DMS153 treated with DMSO at 0.1 percent for 48 hours (cell line): ENCODE results near the gene DSE.

Experiments used
- DNase-seq: peaks from one replicate; lab custom pipeline; 2025; ENCODE audit not compliant: unreplicated experiment; lab: John Stamatoyannopoulos, UW

DSE gene

GRCh38 chr6:116359835-116360234, 10.9 kb upstream of the DSE start:
- DNase-seq, result no peak

GRCh38 chr6:116362276-116362675, 8.5 kb upstream of the DSE start:
- DNase-seq, result no peak

DNA sequence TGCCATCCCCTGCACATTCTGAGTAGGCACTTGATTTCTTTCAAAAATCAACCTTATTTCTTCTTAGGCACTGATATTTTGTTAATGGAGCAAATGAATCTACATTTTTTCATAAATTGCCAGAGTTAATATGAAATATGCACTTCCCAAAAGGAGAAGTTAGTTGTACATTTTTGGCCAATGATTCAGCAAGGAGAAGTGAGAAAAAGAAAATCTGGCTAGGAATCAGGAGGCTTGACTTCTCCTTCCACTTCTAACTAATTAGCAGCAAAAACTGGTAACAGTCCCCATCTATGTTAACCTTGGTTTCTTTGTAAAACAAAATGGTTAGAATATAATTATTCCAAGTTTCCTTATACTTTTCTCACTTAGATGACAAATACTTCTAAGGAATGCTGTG, 7.0 kb upstream of the DSE start:
- DNase-seq, result no peak

DNA sequence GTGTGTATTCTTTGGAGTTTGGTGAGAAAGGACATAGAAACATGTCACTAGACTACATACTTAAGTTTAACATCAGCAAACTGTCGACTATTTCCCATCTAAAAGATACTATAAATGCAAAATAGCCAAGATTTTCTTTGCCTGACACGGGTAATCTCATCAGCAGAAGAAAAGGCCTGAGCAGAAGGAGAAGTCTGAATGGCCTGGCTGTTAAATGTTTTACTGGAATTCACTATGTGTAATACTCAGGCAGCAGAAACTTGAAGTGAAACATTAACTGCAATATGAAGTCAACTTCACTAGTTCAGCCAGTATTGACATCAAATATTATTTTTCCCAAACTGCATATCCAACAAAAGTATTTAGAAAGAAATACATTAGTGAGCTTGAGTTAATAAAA, 6.4 kb upstream of the DSE start:
- no peak for DNase-seq

- no peak for DNase-seq
These were observed 5.0 kb upstream of the DSE start for GRCh38 chr6:116365743-116366142.

DNA sequence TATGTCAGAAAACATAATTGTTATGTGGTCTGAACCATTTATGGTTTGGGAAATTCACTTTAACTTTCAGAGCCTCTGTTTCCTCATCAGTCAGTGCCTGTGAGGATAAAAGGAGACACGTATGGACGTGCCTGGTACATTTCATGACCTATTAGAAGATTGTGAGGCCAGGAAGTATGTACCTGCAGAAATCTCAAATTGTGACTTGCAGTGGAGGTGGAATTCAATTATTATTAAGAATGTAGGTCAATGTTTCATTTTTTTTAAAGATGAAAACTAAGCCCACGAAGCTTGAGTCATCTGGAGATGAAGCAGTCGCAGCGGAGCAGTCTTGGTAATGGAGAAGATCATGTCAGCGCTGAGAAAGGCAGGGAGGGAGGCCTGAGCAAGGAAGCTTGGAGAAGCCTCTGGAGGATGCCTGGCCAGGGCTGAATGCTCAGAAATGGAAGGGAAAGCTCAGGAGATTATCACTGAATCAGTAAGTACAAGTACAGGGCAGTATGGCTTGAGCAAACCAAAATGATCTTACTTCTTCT, 3.9 kb upstream of the DSE start:
- DNase-seq, result no peak

DNA sequence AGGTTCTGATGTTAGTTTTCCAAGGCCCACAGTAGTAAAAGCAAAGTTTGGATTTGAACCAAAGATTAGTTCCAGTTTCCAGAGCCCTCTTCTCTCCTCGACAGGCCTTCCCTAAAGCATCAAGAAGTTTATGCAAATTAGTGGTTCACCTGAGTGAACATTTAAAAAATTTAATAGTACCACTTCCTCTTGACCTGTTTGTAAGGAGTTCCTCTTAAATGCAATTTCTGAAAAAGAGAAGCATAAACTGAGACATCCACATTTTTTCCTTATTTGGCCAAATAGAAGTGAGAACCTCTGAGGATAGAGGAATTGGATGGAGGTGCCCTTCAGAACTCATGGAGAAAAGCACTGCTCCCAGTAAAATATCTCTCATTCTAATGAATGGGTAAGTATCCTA, 1.2 kb upstream of the DSE start:
- DNase-seq, result no peak

GRCh38 chr6:116369964-116370759, 585 bp upstream of the DSE start:
- no peak for DNase-seq

DNA sequence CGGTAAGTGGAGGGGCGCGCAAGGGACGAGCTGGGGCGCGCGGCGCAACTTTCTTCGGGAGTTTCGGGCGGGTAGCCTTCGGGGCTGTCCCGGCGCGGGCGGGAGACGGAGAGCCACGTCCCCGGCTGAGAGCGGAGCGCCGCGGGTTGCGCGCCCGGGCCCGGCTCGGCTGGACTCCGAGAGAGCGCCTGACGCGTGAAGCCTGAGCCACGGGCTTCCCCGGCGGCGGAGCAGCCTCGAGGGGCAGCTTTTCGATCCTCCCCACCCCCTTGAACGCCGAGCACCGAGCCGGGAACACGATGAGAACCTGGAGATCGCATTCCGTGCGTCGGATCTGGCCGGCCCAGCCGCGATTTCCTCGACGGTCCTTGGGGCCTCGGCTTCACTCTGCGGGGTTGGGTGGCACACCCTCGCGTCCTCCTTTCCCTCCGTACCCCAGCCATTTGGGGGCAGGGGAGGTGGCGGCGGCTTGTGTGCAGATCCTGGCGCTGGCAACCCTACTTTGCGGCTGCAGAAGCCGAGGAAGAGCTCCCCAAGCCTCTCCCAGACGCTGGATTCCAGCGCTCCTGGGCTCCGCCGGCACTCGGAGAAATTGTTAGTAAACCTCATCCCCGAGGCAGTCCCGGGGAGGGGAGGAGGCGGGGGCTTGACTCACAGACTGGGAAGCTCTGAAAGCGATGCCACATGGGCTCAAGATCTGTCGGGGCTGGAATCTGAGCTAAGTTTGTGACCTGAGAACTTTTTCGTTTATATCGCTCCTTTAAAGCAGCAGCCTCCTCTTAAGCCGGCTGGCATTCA, 572 bp downstream of the DSE start:
- DNase-seq, result no peak

GRCh38 chr6:116371918-116372209, 1.1 kb downstream of the DSE start:
- no peak for DNase-seq

DNA sequence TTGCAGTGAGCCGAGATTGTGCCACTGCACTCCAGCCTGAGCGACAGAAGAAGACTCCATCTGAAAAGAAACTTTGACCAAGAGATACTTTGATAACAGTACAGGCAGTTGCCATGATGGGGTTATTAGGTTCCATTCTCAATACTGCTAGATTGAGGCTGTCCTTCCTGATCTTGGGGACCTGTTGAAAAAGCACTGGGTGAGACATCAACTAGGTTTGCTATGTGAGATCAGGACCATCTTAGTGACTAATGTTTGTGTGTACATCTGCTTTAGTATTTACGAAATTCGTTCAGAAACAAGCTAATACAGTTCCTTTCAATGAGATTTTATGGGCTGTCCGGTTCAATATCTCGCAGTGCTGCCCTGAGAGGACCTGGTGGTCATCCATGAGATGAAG, 2.6 kb downstream of the DSE start:
- no peak for DNase-seq

GRCh38 chr6:116373940-116374339, 3.2 kb downstream of the DSE start:
- no peak for DNase-seq

GRCh38 chr6:116374586-116374985, 3.8 kb downstream of the DSE start:
- no peak for DNase-seq

DNA sequence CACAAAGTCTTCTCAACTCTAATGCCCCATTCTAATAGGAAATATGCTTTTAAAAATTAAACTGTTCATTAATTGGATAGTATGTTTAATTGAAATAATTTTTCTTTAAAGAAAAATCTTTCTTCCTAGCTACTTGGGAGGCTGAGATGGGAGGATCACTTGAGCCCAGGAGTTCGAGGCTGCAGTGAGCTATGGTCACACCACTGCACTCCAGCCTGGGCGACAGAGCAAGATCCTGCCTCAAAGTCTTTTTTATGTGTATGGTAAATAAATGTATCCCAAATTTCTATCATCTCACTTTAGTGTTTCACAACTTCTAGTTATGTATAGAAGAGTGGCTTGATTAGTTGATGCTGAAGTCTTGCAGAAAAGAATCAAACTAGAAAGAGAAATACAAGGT, 4.5 kb downstream of the DSE start:
- DNase-seq, result no peak

GRCh38 chr6:116376149-116376548, 5.4 kb downstream of the DSE start:
- DNase-seq, result no peak

- DNase-seq, result no peak
These were observed 9.0 kb downstream of the DSE start for GRCh38 chr6:116379764-116380163.

GRCh38 chr6:116380346-116380745, 9.6 kb downstream of the DSE start:
- DNase-seq, result no peak

DNA sequence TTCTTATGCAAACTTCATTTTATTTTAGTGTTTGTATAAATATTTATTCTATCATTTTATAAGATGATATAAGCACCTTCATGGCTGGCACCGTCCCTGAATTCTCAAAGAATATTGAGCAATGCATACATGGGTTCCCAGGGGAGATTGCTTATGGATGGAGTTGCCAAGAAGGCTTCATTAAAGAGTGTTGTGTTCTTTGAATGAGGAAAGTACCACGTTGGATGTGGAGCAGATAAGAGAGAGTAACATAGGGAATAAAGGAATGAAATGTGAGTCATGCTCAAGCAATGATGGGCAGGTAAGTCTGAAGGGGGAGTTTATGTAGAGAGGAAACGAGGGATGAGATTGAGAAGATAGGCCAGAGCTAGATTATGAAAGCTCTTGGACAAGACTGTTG, 10.3 kb downstream of the DSE start:
- no peak for DNase-seq

- DNase-seq, result no peak
These were observed 11.8 kb downstream of the DSE start for GRCh38 chr6:116382587-116382986.

- no peak for DNase-seq
These were observed 14.1 kb downstream of the DSE start for GRCh38 chr6:116384727-116385458.

DNA sequence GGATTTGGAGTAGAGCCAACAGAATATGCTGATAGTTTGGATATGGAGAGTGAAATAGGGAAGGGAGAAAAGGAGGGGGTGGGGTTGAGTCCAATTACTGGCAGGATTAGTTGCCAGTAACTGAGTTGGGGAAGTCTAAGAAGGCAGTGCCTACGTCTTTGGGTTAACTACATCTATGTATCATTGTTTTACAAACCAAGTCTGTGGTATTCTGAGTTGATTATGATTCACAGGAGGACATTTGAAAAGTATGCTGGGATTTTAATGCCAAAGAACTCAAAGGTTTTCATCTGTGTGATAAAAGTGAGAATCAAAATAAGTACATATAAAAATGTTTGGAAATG, 14.7 kb downstream of the DSE start:
- no peak for DNase-seq

- no peak for DNase-seq
These were observed 15.2 kb downstream of the DSE start for GRCh38 chr6:116385921-116386320.
